Measurements from ENCODE around the gene TMEM132D. TPM values are rescaled to one million over a fixed set of nuclear protein-coding genes. Genes with fewer than 3 reads are reported as not detected.

TMEM132D gene
- total RNA-seq, 1 experiment from 2014 or later, result 7.1 TPM

DNA sequence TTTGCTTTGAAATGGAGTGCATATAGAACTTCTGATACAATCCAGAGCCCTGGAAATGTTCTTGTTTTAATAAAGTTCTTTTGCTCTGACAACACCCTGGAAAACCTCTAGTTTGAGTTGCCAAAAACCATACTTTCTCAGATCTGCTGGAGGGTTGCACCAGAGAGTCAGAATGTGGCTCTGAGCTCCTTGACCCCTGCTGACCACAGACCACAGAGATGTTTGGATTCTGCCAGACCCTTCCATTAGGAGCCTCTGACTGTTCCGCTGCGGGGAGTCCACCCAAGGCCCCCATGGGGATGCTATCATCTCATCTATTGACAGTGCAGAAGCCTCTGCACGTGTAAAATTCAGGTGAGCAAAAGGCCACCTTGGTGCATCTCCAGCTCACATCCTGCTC lies 718.0 kb downstream of the TMEM132D start:
- peak; percentile 39 for DNase-seq (ENCODE audit: low read depth)

GRCh38 chr12:129184127-129184928 lies 719.5 kb downstream of the TMEM132D start:
- DNase-seq (ENCODE audit: low read depth), result peak; percentile 70

DNA sequence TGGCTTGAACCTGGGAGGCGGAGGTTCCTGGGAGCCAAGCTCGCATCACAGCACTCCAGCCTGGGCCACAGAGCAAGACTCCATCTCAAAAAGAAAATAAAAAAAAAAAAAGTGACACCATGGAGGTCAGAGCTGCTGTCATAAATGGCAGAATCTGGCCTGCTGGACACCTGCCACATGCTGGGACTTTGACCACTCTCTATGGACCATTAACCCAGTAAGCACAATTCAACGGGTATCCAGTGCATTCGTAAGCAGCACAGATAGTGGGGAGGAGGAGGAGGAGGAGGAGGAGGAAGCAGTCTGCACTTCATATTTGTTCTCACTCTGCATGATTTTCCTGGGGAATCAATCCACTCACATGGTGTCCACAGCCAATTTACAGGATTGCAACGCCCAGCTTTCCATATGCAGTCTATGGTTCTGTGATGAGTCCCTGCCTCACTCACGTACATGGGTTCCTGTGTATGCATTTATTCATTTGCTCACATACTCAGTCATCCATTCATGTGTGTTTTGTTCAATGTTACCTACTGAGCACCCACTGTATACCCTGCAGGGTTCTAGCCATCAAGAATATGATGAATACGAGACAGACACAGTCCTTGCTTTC lies 723.8 kb downstream of the TMEM132D start:
- no peak for DNase-seq (ENCODE audit: low read depth)

GRCh38 chr12:129169928-129170327 lies 733.9 kb downstream of the TMEM132D start:
- DNase-seq (ENCODE audit: low read depth), result no peak

DNA sequence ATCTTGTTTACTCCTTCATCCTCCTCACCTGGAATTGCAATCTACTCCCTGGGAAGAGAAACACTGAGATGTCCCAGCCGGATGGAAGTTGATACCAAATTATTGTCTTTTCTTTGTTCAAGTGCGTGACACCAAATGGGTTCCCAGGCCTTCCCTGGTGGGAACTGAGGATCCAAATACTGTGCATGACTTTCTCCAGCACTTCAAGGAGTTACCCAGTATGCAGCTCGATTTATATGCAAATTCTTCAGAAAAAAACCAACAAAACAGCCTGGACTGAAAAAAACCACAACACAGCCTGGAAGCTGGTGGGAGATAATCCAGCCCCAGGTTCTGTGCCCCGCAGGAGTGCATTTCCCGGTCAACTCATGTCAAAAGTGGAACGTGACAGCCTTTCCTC lies 740.0 kb downstream of the TMEM132D start:
- DNase-seq (ENCODE audit: low read depth), result no peak

GRCh38 chr12:129163461-129163860 lies 740.4 kb downstream of the TMEM132D start:
- no peak for DNase-seq (ENCODE audit: low read depth)

DNA sequence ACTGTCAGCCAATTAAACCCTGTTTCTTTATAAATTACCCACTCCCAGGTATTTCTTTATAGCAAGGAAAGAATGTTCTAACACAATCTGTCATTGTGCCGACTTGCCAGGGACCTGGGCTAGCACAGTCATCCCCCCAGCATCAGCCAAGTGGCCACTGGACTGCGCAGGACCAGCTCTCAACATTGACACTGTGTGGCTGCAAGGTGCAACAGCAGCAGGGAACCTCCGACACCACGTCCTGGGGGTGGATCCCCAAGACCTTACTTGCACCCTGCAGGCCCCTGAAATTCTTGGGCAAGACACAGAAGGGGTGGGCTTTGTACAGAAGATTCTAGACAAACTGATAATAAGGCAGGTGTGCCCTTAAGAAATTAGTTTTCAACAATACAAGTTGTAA lies 741.0 kb downstream of the TMEM132D start:
- no peak for DNase-seq (ENCODE audit: low read depth)

- no peak for DNase-seq (ENCODE audit: low read depth)
Measured at GRCh38 chr12:129161511-129161910, 742.3 kb downstream of the TMEM132D start.

GRCh38 chr12:129160282-129160681 lies 743.5 kb downstream of the TMEM132D start:
- no peak for DNase-seq (ENCODE audit: low read depth)

- peak; percentile 59 for DNase-seq (ENCODE audit: low read depth)
Measured at GRCh38 chr12:129152351-129153104, 751.3 kb downstream of the TMEM132D start.

DNA sequence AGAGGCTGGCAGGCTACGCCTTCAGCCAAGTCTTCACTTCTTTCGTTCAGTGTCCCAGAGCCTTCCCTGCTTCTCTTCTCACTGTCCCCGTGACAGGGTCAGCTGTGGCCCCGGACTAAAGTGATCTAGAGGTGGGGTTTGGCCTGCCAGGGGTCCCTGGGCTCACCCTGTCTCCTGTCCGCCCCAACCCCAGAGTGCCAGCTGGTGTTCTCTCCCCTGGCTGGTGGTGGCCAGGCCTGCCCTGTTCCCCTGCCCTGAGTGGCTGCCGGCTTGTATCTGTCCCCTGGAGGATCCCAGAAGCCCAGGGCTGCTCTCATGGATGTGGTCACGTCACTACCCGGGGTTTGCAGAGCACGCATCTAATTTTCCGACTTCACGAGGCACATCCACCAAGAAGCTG lies 753.1 kb downstream of the TMEM132D start:
- DNase-seq (ENCODE audit: low read depth), result no peak

DNA sequence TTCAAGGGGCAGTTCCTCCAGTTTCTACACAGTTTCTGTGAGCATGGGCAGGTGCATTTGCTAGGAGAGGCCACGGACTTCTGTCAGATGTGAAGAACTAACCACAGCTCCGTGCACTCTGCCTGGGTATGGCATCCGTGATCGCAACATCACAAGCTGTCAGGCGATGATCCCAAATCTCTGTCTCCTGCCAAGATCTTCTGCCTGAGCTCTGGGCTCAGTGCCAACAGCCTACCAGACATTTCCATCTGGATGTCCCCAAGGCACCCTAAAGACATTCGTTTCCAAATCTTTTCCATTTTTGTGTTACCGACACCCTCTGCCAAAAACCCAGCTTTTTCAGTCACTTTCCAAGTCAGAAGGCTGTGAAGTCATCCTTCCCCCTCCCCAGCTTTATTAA lies 758.4 kb downstream of the TMEM132D start:
- DNase-seq (ENCODE audit: low read depth), result no peak

- DNase-seq (ENCODE audit: low read depth), result no peak
Measured at GRCh38 chr12:129138776-129139175, 765.0 kb downstream of the TMEM132D start.

- no peak for DNase-seq (ENCODE audit: low read depth)
Measured at GRCh38 chr12:129136694-129137325, 767.0 kb downstream of the TMEM132D start.

GRCh38 chr12:129127771-129128170 lies 776.1 kb downstream of the TMEM132D start:
- DNase-seq (ENCODE audit: low read depth), result no peak

DNA sequence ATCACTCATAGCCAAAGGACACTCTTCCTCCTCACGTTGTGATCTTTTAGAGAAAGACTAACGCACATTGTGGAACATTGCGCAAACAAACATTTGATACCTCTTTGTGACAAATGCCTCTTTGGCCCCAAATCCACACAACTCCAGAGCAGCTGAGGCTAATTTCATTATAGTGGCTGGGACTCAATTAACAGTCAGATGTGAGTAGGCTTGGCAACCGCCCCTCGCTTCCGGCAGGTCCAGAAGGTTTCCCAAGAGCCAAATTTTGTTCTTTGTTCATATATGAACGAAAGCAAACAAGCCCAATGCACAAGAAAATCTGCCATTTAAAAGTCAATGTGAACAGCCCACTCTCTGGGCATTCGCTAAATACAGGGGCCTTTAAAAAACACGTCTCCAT lies 776.6 kb downstream of the TMEM132D start:
- DNase-seq (ENCODE audit: low read depth), result no peak

- DNase-seq (ENCODE audit: low read depth), result no peak
Measured at GRCh38 chr12:129119537-129119936, 784.3 kb downstream of the TMEM132D start.

GRCh38 chr12:129115558-129115957 lies 788.3 kb downstream of the TMEM132D start:
- no peak for DNase-seq (ENCODE audit: low read depth)

GRCh38 chr12:129110575-129110974 lies 793.2 kb downstream of the TMEM132D start:
- DNase-seq (ENCODE audit: low read depth), result no peak

DNA sequence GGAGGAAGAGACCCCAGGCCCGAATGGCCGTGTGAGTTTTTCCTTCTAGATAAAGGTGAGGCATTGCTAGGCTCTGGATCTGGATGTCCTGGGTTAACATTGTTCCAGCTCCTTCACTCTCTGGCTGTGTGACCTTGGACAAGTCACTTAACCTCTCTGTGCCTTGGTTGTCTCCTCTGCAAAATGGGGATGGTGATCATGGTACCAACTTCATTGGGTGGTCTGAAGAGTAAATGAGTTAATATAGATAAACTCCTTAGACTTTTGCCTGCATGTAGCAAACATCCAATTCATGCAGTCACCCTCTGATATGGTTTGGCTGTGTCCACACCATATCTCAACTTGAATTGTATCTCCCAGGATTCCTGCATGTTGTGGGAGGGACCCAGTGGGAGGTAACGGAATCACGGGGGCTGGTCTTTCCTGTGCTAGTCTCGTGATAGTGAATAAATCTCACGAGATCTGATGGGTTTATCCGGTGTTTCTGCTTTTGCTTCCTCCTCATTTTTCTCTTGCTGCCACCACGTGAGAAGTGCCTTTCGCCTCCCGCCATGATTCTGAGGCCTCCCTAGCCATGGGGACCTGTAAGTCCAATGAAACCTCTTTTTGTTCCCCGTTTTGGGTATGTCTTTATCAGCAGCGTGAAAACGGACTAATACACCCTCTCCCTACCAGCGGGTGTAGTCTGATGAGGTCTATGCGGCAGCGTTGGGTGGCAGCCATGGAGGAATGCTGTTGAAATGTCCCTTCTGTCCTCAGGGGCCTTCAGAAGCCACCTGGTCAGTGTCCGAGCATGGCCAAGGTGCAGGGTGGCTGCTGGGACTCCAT lies 794.4 kb downstream of the TMEM132D start:
- DNase-seq (ENCODE audit: low read depth), result no peak

- no peak for DNase-seq (ENCODE audit: low read depth)
Measured at GRCh38 chr12:129106772-129107171, 797.1 kb downstream of the TMEM132D start.

Measured in Daoy (cell line).